NCI-H226 (cell line): ENCODE measurements around the gene B3GALT4.
"Not testable (repeated sequence)": the region's sequence is repeated elsewhere in the genome, so short reads cannot be mapped to it uniquely, and the experiment has no call there.

Experiments used
- DNase-seq: peaks from one replicate; pipeline ENCODE4 v3.0.0-alpha.2; 2015

B3GALT4 gene

GRCh38 chr6:33272275-33273128, 4.4 kb upstream of the B3GALT4 start:
- DNase-seq = no peak

GRCh38 chr6:33273129-33273923, 3.6 kb upstream of the B3GALT4 start:
- no peak for DNase-seq

GRCh38 chr6:33273924-33274902, 2.7 kb upstream of the B3GALT4 start:
- DNase-seq = no peak

DNA sequence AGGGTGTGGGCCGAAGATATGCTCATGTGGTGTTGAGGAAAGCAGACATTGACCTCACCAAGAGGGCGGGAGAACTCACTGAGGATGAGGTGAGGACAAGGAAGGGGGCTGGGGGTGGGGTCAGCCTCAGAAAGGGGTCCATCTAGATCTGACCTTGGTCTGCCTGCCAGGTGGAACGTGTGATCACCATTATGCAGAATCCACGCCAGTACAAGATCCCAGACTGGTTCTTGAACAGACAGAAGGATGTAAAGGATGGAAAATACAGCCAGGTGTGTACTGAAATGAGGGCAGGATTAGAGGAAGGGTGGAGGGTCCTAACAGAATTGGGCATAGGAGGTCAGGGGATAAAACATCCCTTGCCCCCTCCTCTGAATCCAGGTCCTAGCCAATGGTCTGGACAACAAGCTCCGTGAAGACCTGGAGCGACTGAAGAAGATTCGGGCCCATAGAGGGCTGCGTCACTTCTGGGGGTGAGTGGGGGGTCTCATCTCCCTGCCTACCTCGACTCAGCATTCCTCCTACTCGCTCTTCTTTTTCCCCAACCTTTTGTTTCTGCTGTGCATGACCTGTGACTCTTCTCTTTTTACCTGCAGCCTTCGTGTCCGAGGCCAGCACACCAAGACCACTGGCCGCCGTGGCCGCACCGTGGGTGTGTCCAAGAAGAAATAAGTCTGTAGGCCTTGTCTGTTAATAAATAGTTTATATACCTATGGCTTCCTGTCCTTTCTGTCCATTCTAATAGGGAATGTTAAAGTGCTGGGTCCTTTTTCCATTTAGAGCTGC, 935 bp upstream of the B3GALT4 start:
- not testable (repeated sequence) for DNase-seq

GRCh38 chr6:33276581-33276863, 401 bp upstream of the B3GALT4 start:
- DNase-seq = no peak

DNA sequence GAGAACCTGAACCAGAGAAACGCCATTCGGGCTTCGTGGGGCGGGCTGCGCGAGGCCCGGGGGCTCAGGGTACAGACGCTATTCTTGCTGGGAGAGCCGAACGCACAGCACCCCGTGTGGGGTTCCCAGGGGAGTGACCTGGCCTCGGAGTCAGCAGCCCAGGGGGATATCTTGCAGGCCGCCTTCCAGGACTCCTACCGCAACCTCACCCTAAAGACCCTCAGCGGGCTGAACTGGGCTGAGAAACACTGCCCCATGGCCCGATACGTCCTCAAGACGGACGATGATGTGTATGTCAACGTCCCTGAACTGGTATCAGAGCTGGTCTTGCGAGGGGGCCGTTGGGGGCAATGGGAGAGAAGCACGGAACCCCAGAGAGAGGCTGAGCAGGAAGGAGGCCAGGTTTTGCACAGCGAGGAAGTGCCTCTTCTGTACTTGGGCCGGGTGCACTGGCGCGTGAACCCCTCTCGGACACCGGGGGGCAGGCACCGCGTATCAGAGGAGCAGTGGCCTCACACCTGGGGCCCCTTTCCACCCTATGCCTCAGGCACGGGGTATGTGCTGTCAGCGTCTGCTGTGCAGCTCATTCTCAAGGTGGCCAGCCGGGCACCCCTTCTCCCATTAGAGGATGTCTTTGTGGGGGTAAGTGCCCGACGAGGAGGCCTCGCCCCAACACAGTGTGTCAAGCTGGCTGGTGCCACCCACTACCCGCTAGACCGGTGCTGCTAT, 904 bp downstream of the B3GALT4 start:
- peak; percentile 27 for DNase-seq

DNA sequence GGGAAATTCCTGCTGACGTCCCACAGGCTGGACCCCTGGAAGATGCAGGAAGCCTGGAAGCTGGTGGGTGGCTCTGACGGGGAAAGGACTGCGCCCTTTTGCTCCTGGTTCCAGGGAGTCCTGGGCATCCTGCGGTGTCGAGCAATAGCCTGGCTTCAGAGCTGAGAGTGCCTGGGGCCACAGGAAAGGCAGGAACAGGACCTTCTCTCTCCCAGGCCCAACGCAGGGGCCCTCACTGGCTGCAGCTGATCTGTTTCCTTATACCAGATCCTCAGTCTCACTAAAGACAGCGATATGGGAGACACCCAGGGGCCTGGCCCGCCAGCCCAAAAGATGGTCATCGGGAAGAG, 1.4 kb downstream of the B3GALT4 start:
- DNase-seq = no peak

DNA sequence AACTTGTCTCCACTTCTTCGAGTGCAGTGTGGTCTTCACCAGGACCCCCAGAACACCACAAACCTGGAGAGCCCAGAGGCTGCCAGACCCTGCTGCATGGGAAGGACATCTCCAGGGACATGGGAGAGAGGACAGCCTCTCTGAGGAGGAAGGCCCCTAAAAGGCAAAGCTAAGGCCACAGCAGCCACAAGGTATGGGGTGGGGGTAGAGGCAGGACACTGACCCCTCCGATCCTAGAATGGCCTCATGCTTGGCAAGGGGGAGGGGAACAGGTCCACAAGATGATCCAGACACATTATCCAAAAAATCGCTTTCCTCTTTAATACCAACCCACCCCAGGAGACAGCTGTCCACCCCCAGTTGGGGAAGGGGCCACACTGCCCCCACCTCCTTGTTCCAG, 1.9 kb downstream of the B3GALT4 start:
- no peak for DNase-seq

DNA sequence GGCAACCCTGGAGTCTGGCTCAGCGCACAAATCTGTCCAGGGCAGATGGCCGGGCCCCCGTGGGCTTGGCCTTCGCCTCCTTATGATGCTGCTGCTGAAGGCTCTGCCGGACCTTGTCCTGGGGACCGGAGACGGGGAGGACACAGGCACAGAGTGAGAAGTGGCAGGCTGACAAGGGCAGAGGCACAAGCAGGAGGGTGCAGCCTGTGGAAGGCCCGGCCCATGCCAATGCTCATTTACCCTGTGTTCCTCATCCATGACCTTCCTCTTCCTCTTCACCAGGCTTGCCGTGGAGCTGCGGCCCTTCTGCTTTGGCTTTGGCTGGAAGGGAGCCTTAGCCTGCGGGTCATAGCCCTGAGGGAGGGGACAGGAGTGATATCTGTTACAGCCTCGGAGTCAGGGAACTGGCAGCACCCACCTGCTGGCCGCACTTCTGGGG, 2.4 kb downstream of the B3GALT4 start:
- no peak for DNase-seq

DNA sequence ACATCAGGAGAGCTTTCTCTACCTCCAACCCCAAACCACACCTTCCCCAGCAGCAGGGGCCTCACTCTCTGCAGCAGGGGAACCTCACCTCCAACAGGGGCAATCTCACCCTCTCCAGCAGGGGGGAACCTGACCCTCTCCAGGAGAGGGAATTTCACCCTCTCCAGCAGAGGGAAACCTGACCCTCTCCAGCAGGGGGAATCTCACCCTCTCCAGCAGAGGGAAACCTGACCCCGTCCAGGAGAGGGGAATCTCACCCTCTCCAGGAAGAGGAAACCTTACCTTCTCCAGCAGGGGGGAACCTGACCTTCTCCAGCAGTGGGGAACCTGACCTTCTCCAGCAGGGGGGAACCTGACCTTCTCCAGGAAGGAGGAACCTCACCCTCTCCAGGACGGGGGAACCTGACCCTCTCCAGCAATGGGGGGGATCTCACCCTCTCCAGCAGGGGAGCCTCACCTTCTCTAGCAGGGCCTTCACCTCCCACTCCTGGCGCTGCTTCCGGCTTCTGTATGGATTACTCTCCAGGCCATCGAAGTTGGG, 3.1 kb downstream of the B3GALT4 start:
- DNase-seq = peak; percentile 58

DNA sequence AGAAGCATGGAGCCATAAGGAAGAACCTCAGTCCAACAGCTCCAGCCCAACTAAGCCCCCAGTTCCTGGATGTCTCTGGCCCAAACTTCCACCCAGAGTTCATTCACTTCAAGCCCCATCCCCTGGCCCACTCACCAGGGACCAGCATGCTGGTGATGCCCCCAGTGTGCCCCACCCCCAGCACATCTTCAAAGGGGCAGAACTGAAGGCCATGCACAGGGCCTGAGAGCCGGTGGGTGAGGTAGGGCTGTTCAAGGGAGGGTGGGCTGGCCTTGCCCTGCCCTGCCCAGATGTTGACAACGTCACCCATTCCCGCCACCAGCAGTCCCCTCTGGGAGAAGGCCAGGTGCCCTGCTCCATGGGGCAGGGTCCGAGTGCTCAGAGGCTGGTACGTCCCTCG, 3.6 kb downstream of the B3GALT4 start:
- DNase-seq = no peak

DNA sequence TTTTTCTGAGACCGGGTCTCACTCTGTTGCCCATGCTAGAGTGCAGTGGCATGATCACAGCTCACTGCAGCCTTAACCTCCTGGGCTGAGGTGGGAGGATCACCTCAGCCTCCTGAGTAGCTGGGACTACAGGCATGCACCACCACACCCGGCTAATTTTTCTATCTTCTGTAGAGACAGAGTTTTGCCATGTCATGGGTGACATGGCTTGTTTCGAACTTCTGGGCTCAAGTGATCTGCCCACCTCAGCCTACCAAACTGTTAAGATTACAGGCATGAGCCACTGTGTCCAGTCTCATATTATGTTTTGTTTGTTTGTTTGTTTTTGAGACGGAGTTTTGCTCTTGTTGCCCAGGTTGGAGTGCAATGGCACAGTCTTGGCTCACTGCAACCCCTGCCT, 8.3 kb downstream of the B3GALT4 start:
- DNase-seq = not testable (repeated sequence)

DNA sequence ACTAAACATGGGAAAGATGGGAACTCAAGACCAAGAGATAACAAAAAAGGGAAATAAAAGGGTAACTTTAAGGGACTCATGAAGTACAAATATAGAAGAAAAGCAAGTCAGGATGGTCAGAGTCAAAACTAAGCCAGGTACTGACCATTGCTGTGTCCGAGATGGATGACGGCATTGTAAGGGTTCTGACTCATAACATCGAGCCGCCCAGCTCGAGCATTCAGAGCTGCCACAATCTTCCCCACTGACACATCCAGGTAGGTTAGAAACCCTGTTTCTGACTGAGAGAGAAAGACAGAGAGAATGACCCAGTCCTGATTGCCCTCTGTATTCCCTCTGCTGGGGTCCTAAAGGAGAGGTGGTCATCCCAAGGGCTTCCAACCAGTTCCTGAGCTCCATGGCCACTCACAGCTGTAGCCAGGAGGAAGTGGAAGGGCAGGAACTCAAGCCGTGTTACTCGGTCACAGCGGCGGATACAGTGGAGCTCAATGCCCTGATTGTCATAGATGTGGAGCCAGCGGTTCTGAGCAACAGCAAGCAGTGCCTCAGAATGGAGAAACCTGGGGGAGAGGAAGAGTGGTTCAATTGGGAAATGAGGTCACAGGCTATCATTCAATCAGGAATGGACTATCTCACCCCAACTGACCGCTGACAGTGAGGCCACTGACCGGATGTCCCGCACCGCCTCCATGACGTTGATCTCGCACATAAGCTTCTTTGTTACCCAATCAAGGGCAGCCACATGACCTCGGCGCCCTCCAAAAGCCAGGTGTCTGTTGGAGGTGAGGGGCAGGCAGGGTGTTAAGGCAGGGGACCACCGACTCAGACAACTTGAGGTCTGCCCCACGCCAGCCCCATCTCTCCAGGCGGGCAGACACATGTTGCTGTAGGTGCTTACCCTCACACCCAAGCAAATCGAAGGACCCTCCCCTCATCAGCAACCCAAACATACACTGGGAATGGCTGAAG, 10.3 kb downstream of the B3GALT4 start:
- DNase-seq = no peak

GRCh38 chr6:33288141-33288920, 11.4 kb downstream of the B3GALT4 start:
- no peak for DNase-seq

- DNase-seq = peak; percentile 90
Measured at GRCh38 chr6:33288921-33289783, 12.2 kb downstream of the B3GALT4 start, which contains the start of the genes PFDN6 and WDR46. PFDN6 (plus strand) TSS chr6:33289601; CDS start chr6:33289857, 256 bp downstream. WDR46 (minus strand) TSS chr6:33289239; CDS start chr6:33289170, 69 bp downstream.

DNA sequence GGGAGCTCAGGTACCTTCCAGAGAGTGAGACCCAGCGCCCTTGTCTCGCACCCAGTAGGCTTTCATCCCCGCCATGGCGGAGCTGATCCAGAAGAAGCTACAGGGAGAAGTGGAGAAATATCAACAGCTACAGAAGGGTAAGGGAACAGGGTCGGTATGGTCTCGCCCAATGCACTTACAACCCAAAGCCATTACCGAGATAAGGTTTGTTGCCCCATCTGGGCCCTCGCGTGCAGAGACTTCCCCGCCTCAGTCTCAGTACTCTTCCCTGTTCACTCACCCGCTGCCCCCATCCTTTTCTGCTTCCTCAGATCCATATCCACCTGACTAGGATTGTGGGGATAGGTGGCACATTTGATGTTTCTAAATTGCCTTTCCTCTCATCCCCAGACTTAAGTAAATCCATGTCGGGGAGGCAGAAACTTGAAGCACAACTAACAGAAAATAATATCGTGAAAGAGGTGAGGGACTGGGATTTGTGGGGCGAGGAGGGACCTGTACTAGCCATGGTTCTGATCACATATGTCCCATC, 12.9 kb downstream of the B3GALT4 start:
- no peak for DNase-seq

DNA sequence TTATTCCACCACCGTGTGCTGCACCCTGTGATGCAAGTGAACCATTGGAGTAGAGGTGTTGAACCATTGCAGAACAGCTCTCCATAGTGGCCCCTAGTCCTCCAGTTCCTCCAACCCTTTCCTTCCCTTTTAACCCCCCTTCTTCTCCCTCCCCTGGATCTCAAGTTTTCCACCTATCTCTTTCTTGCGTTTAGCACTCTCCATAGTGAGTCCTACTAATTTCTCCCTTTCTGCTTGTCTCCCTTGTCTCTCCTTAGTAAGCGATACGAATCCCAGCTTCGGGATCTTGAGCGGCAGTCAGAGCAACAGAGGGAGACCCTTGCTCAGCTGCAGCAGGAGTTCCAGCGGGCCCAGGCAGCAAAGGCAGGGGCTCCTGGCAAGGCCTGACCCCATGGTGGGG, 13.5 kb downstream of the B3GALT4 start:
- no peak for DNase-seq
